Pancreas (tissue), 10 donors: Measurements from ENCODE around the gene PPP2R2C. TPM values are rescaled to one million over a fixed set of nuclear protein-coding genes. Genes with fewer than 3 reads are reported as not detected.

Source experiments
- ATAC-seq, 4 donors: fragments of 200-7000 bp; cut with Tn5 transposase; one replicate each; pipeline versions ENCODE4 v1.8.0 to v1.9.1; 2020; ENCODE audit warnings: mild to moderate bottlenecking in 4 of 4, moderate library complexity in 4 of 4
- DNase-seq, 6 donors: peaks; one replicate each; pipeline ENCODE4 v3.0.0-alpha.2; 2020
- FAIRE-seq: peaks from 2 replicates; lab custom pipeline; 2012; peaks lifted over from hg19 to GRCh38; lab: Jason Lieb, UNC
- H3K27ac ChIP-seq, 4 donors: fragments of 200-600 bp; sonication (generic); 1 replicate in 3 of 4; 2 replicates in 1 of 4; pipeline versions ENCODE4 v1.5.0 to v1.8.0; 2020
- H3K27me3 ChIP-seq, 4 donors: fragments of 200-600 bp; one replicate each; pipeline ENCODE4 v1.8.0; 2021
- H3K36me3 ChIP-seq, 3 donors: fragments of 200-600 bp; sonication (generic) in 1 of 3; one replicate each; pipeline versions ENCODE4 v1.5.0 to v1.8.0; 2020 to 2021
- H3K4me1 ChIP-seq, 3 donors: fragments of 200-600 bp; one replicate each; pipeline ENCODE4 v1.8.0; 2021
- H3K4me3 ChIP-seq, 4 donors: fragments of 200-600 bp; sonication (generic) in 2 of 4; one replicate each; pipeline versions ENCODE4 v1.5.0 to v1.8.0; 2020 to 2021
- H3K9me3 ChIP-seq, 4 donors: fragments of 200-600 bp; one replicate each; pipeline ENCODE4 v1.8.0; 2021
- WGBS, 2 donors: extraction: QIAGEN DNeasy Blood & Tissue Kit; methylation state at CpG; one replicate each; pipeline ENCODE4 v1.1.7; 2013; 5-methylcytosine and 5-hydroxymethylcytosine counted together
- intact Hi-C, 3 donors: fragments of 100-400 bp; cut with DNase I; formaldehyde crosslinking; loops; one replicate each; pipeline versions ENCODE4 v1.11.1 to v1.14.2; 2022
- polyA plus RNA-seq, 2 donors: library from polyadenylated mRNA; stranded (reverse); fragments of 200-250 nt; gene quantifications; one replicate each; pipeline ENCODE4 v1.2.3, GENCODE V29; 2013
- total RNA-seq, 6 donors: library from RNA; stranded (reverse); fragmentation: NEBNext Ultra II Directional in 4 of 6; extraction: Animal tissue kit (Norgen Biotek cat#: 25700) in 4 of 6; gene quantifications; one replicate each; pipeline versions ENCODE4 v1.2.1 to v1.2.4, GENCODE V29; 2021 to 2023
- TF ChIP-seq, protein P1 (sequence below), 4 donors: fragments of 200-600 bp; sonication (generic) in 3 of 4; IDR thresholded peaks; one replicate each; pipeline versions ENCODE4 v1.5.0 to v1.8.0; 2021; ENCODE audit warnings: antibody characterized with exemption in 4 of 4
- donor health status: healthy with polysubstance abuse.
- donor health status: DM: no; HTN: no; CAD: no; lungs with moderate emphysema.
- donor health status: DM: no; HTN: no; CAD: no.
- donor health status: control.
- donor health status: control.
- donor health status: Bipolar disorder and iron deficiency.
- donor health status: DM: yes; HTN: yes; CAD: no.
- donor health status: DM: no; HTN: no; CAD: no.
- donor health status: DM: no; HTN: no; CAD: no.
- donor health status: DM: yes; HTN: yes; CAD: no.

The PPP2R2C gene
- total and polyA plus RNA-seq, 8 donors = 0.05 to 2.0 (median 0.55) TPM

DNA sequence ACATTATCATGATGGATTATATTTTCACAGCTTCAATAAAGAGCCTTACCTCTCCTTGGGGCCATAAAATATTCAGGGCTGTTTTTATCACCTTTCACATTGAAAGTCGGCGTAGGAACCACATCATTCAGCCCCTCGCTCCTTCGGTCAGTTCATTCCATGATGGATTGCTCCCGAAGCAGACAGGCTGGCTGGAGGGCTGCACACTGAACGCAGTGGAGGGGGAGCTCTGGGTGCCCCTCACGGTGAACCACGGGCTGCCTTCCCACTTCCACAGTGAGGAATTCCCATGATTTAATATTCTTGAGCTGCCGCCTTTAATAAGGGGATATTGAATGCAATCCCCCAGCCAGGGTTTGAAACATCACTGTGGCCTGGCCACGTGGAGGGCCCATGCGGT, 16.0 kb downstream of the PPP2R2C start:
- WGBS, 2 donors = 54 to 56% methylated on average over 11 of the region's 11 CpGs

DNA sequence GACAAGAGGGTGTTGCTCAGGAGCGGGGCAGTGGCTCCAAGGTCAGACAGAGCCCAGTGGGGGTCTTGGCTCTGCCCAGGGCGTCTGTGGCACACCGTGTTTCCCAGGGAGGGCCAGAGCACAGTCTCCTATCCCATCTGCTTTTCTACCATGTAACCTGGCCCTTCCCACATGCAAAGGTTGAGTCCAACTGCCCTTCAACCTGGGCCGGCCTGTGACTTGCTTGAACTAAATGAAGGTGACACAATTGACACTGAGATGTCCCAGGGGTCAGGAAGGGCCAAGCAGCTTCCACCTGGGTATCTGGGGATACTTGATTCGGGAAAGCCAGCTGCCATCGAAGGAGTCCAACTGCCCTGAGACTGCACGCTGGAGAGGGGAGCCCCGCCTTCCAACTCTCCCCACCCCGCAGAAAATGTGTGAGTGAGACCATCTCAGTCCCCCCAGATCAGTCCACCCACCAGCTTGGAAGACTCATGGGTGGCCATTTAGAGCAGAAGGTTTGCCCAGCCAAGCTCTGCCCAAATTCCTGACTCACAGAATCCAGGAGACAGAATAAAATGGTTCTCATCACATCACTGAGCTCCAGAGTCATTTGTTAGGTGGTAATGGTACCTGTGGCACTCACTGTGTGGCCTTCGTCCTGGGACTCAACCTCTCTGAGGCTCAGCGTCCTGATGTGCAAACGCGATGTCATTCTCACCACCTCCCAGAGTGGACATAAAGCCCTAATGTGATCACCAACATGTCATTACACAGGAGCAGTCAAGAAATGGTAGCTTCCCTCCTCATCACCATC, 18.1 kb downstream of the PPP2R2C start:
- no peak for DNase-seq
- intact Hi-C loops = no loop called here
- H3K27me3 ChIP-seq = peaks cover 0 to 7% (median 0%) of the 10 kb centered on the region in 4 donors

More for the DNA sequence above, 16.0 kb downstream of the PPP2R2C start:
- H3K4me1 ChIP-seq = no peaks in the 10 kb centered on the region
- no peak overlapping the region for H3K4me3 ChIP-seq
- H3K27me3 ChIP-seq = peaks cover 0 to 7% (median 0%) of the 10 kb centered on the region in 4 donors
- no peak overlapping the region for H3K27ac ChIP-seq
- ATAC-seq (no peak), FAIRE-seq (no peak), DNase-seq (no peak)
- no peaks in the 10 kb centered on the region for H3K9me3 ChIP-seq
- TF ChIP-seq, protein P1, sequence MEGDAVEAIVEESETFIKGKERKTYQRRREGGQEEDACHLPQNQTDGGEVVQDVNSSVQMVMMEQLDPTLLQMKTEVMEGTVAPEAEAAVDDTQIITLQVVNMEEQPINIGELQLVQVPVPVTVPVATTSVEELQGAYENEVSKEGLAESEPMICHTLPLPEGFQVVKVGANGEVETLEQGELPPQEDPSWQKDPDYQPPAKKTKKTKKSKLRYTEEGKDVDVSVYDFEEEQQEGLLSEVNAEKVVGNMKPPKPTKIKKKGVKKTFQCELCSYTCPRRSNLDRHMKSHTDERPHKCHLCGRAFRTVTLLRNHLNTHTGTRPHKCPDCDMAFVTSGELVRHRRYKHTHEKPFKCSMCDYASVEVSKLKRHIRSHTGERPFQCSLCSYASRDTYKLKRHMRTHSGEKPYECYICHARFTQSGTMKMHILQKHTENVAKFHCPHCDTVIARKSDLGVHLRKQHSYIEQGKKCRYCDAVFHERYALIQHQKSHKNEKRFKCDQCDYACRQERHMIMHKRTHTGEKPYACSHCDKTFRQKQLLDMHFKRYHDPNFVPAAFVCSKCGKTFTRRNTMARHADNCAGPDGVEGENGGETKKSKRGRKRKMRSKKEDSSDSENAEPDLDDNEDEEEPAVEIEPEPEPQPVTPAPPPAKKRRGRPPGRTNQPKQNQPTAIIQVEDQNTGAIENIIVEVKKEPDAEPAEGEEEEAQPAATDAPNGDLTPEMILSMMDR (IDR thresholded peaks at IDR 0.05) = no peak
- intact Hi-C loops = no loop called here
- no peaks in the 10 kb centered on the region for H3K36me3 ChIP-seq

DNA sequence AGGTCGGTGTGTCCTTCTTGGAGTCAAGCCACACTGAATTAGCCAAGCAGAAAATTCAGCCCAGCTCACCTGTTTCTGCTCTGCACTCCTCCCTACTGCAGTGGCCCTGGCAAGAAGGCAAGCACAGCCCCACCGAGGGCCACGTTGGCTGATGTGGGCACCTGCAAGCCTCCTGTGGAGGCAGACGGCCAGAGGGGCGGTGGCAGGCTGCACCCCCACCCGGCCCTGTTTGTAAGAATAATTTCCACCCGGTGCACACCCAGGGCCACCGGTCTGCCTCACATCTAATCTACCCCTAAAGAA, 18.8 kb downstream of the PPP2R2C start:
- intact Hi-C loops = no loop called here
- TF ChIP-seq, protein P1 (IDR thresholded peaks at IDR 0.05) = no peak
- FAIRE-seq = no peak
- H3K9me3 ChIP-seq = no peaks in the 10 kb centered on the region
- no peaks in the 10 kb centered on the region for H3K4me1 ChIP-seq
- no peak overlapping the region for H3K4me3 ChIP-seq
- ATAC-seq = no peak
- WGBS, 2 donors = 28 to 48% methylated on average over 8 of the region's 8 CpGs
- DNase-seq = no peak
- H3K36me3 ChIP-seq = no peaks in the 10 kb centered on the region
- peaks cover 0 to under 1% (median 0%) of the 10 kb centered on the region in 4 donors for H3K27me3 ChIP-seq
- no peak overlapping the region for H3K27ac ChIP-seq

More for the DNA sequence above, 18.1 kb downstream of the PPP2R2C start:
- no peak for FAIRE-seq
- ATAC-seq = no peak
- WGBS, 2 donors = 40 to 54% methylated on average over 13 of the region's 13 CpGs
- H3K9me3 ChIP-seq = no peaks in the 10 kb centered on the region
- H3K36me3 ChIP-seq = no peaks in the 10 kb centered on the region
- H3K4me1 ChIP-seq = no peaks in the 10 kb centered on the region
- H3K4me3 ChIP-seq = no peak overlapping the region
- no peak overlapping the region for H3K27ac ChIP-seq
- TF ChIP-seq, protein P1 (IDR thresholded peaks at IDR 0.05) = no peak

DNA sequence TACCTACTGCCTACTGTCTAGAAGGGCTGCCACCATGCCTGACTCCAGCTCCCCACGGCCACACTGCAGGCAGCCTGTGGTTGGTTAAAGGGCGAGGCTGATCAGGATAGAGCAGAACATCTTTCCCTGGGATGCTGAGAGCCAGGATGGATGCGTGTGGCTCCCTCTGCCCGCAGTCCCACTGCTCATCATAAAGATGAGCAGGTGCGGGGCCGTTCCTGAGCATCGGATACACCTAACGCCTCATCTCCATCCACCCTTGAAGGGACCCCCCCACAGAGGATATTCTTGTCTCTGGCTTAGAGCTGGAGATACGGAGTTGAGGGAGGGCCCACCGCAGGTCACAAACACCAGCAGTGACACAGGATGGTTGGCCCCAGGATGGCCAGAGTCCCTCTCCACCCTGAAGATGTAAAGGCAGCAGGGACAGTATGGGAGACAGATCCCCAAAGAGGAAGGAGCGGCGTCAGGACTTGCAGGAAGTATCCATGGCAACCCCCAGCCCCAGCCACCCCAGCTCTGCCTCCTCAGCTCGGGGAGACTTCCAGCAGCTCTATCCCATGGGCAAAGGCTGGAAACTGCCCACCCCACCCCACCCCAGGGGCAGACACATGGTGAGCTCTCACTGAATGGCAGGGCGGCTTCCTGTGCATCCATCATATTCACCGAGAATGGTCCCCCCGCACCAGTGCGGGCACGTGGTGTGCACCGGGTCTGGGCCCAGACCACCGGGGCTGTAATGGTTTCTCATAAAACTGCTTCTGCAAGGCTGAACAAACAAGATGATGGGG, 19.3 kb downstream of the PPP2R2C start:
- Histone ChIP-seq H3K27me3 (no peaks in the 10 kb centered on the region), H3K9me3 (no peaks in the 10 kb centered on the region), H3K4me3 (no peak overlapping the region), H3K27ac (no peak overlapping the region), H3K36me3 (no peaks in the 10 kb centered on the region), H3K4me1 (no peaks in the 10 kb centered on the region)
- ATAC-seq (no peak), DNase-seq (no peak), FAIRE-seq (no peak)
- intact Hi-C loops = no loop called here
- TF ChIP-seq, protein P1 (IDR thresholded peaks at IDR 0.05) = no peak
- 47 to 57% methylated on average over 20 of the region's 20 CpGs for WGBS, 2 donors
